ENCODE results near the gene CDK6.

CDK6 gene

DNA sequence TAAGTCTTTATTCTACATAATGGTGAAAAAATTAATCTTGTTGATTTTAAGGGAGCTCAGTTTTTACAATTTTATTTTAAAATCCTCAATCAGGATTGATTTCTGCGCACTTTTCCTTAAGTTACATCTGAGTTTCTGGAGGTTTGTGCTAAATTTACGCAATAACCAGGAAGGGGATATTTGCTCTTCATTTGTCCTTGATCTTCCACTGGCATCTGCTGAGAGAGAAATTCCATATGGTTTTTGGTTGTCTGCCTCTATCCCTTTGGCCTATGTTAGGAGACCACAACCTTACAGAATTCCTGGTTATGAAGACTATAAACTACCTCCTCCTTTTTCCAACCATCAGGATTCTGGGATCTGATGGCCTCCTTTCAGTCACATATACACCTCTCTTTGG lies 20.1 kb upstream of the CDK6 start:
- TF ChIP-seq, protein P1, sequence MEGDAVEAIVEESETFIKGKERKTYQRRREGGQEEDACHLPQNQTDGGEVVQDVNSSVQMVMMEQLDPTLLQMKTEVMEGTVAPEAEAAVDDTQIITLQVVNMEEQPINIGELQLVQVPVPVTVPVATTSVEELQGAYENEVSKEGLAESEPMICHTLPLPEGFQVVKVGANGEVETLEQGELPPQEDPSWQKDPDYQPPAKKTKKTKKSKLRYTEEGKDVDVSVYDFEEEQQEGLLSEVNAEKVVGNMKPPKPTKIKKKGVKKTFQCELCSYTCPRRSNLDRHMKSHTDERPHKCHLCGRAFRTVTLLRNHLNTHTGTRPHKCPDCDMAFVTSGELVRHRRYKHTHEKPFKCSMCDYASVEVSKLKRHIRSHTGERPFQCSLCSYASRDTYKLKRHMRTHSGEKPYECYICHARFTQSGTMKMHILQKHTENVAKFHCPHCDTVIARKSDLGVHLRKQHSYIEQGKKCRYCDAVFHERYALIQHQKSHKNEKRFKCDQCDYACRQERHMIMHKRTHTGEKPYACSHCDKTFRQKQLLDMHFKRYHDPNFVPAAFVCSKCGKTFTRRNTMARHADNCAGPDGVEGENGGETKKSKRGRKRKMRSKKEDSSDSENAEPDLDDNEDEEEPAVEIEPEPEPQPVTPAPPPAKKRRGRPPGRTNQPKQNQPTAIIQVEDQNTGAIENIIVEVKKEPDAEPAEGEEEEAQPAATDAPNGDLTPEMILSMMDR (IDR thresholded peaks at IDR 0.05; ENCODE audit: low read depth, low read length, missing control alignments), result no peak

GRCh38 chr7:92854501-92855238 lies 18.3 kb upstream of the CDK6 start:
- TF ChIP-seq, protein P1 (IDR thresholded peaks at IDR 0.05; ENCODE audit: low read depth, low read length, missing control alignments), result no peak
- H3K4me3 ChIP-seq (ENCODE audit: low read depth, low read length), result no peak overlapping the region

More for the DNA sequence above, 20.1 kb upstream of the CDK6 start:
- no peak for DNase-seq (ENCODE audit: low read depth)
- no peak overlapping the region for H3K4me3 ChIP-seq (ENCODE audit: low read depth, low read length)

GRCh38 chr7:92851732-92852131 lies 15.4 kb upstream of the CDK6 start:
- TF ChIP-seq, protein P1 (IDR thresholded peaks at IDR 0.05; ENCODE audit: low read depth, low read length, missing control alignments), result no peak
- no peak for DNase-seq (ENCODE audit: low read depth)
- H3K4me3 ChIP-seq (ENCODE audit: low read depth, low read length), result no peak overlapping the region

More at GRCh38 chr7:92854501-92855238, 18.3 kb upstream of the CDK6 start:
- DNase-seq (ENCODE audit: low read depth), result no peak

GRCh38 chr7:92850516-92850915 lies 14.1 kb upstream of the CDK6 start:
- DNase-seq (ENCODE audit: low read depth), result no peak
- TF ChIP-seq, protein P1 (IDR thresholded peaks at IDR 0.05; ENCODE audit: low read depth, low read length, missing control alignments), result no peak
- no peak overlapping the region for H3K4me3 ChIP-seq (ENCODE audit: low read depth, low read length)

- DNase-seq (ENCODE audit: low read depth), result no peak
- no peak overlapping the region for H3K4me3 ChIP-seq (ENCODE audit: low read depth, low read length)
- TF ChIP-seq, protein P1 (IDR thresholded peaks at IDR 0.05; ENCODE audit: low read depth, low read length, missing control alignments), result no peak
Measured at GRCh38 chr7:92849322-92849721, 12.9 kb upstream of the CDK6 start.

DNA sequence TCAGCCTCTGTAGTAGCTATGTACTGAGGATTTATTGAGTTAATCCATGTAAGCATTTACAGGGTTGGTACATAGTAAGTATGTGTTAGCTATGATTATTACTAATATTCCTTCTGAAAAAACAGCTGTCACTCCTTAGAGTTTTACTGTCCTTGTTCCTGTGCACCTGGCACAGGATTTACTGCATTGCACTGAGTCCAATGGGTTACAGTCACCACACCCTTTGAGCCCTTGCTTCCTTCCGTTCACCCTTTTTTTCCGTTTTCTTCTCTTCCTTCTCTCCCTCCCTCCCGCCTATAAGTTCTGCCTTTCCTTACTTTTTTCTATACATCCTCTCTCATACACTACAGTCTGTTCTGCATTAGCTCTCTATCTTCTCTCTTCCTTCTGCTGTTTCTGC lies 12.5 kb upstream of the CDK6 start:
- H3K4me3 ChIP-seq (ENCODE audit: low read depth, low read length), result no peak overlapping the region
- TF ChIP-seq, protein P1 (IDR thresholded peaks at IDR 0.05; ENCODE audit: low read depth, low read length, missing control alignments), result no peak
- no peak for DNase-seq (ENCODE audit: low read depth)

GRCh38 chr7:92848441-92848840 lies 12.1 kb upstream of the CDK6 start:
- no peak for DNase-seq (ENCODE audit: low read depth)
- H3K4me3 ChIP-seq (ENCODE audit: low read depth, low read length), result no peak overlapping the region
- TF ChIP-seq, protein P1 (IDR thresholded peaks at IDR 0.05; ENCODE audit: low read depth, low read length, missing control alignments), result no peak
